ENCODE measurements around the gene LIMA1. TPM values are rescaled to one million over a fixed set of nuclear protein-coding genes. Genes with fewer than 3 reads are reported as not detected.

LIMA1 gene
- total and polyA plus RNA-seq, 9 of the 15 experiments (the other 6 are each of a cell fraction or from before 2014, with no cell fraction given): 20.2 to 37.8 (median 27.3) TPM

DNA sequence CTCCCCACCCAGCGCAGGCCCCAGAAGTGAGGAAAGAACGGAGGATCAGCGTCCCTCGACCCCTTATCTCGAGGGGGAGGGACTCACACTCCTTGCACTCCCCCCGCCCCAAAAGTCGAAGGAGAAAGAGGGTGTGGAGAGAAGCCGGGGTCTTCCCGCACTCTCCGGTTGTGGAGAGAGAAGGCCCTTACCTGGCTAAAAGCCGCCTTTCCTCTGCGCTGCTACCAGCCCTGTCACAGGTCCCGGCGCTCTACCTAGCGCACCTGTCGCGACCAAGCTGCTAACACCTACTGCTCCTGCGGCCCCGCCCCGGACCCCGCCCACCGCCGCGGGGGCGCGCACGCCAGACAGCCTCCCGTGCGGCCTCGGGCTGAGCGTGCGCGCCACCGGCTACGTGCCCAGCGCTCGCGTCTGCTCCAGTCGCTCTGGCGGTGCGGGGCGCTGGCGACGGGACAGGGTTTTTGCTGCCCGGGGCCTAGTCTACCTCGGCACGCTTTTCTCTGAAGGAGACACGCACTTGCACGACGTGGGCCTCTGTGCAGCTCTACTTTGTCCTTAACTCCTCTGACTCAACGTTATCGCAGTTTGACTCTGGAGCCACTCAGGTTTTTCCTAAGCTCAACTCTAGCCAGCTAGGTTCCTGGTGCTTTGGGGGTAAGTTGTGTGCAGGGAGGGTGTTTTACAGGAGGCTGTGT, at the start of gene LIMA1 (continued):
- TF ChIP-seq XRCC4 (IDR thresholded peaks at IDR 0.05; ENCODE audit: extremely low read depth, insufficient read depth, insufficient read length): no peak
- peak; percentile 53; the same call in 1 of the 2 replicates for TF ChIP-seq JUN (IDR thresholded peaks at IDR 0.05; ENCODE audit: borderline replicate concordance, low read depth, low read length)
- TF ChIP-seq JUN (CRISPR knock-in tag; IDR thresholded peaks at IDR 0.05; ENCODE audit: borderline replicate concordance): no peak
- no peak for TF ChIP-seq MCM5 (IDR thresholded peaks at IDR 0.05; ENCODE audit: low read depth)
- TF ChIP-seq, protein P1, sequence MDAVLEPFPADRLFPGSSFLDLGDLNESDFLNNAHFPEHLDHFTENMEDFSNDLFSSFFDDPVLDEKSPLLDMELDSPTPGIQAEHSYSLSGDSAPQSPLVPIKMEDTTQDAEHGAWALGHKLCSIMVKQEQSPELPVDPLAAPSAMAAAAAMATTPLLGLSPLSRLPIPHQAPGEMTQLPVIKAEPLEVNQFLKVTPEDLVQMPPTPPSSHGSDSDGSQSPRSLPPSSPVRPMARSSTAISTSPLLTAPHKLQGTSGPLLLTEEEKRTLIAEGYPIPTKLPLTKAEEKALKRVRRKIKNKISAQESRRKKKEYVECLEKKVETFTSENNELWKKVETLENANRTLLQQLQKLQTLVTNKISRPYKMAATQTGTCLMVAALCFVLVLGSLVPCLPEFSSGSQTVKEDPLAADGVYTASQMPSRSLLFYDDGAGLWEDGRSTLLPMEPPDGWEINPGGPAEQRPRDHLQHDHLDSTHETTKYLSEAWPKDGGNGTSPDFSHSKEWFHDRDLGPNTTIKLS (IDR thresholded peaks at IDR 0.05; ENCODE audit: borderline replicate concordance, low read depth): no peak; the same call in 1 of the 2 replicates
- no peak for TF ChIP-seq ZC3H11A (IDR thresholded peaks at IDR 0.05; ENCODE audit: low read depth, low read length)
- TF ChIP-seq IFI16 (CRISPR knock-in tag; IDR thresholded peaks at IDR 0.05): no peak
- TF ChIP-seq, protein P2, sequence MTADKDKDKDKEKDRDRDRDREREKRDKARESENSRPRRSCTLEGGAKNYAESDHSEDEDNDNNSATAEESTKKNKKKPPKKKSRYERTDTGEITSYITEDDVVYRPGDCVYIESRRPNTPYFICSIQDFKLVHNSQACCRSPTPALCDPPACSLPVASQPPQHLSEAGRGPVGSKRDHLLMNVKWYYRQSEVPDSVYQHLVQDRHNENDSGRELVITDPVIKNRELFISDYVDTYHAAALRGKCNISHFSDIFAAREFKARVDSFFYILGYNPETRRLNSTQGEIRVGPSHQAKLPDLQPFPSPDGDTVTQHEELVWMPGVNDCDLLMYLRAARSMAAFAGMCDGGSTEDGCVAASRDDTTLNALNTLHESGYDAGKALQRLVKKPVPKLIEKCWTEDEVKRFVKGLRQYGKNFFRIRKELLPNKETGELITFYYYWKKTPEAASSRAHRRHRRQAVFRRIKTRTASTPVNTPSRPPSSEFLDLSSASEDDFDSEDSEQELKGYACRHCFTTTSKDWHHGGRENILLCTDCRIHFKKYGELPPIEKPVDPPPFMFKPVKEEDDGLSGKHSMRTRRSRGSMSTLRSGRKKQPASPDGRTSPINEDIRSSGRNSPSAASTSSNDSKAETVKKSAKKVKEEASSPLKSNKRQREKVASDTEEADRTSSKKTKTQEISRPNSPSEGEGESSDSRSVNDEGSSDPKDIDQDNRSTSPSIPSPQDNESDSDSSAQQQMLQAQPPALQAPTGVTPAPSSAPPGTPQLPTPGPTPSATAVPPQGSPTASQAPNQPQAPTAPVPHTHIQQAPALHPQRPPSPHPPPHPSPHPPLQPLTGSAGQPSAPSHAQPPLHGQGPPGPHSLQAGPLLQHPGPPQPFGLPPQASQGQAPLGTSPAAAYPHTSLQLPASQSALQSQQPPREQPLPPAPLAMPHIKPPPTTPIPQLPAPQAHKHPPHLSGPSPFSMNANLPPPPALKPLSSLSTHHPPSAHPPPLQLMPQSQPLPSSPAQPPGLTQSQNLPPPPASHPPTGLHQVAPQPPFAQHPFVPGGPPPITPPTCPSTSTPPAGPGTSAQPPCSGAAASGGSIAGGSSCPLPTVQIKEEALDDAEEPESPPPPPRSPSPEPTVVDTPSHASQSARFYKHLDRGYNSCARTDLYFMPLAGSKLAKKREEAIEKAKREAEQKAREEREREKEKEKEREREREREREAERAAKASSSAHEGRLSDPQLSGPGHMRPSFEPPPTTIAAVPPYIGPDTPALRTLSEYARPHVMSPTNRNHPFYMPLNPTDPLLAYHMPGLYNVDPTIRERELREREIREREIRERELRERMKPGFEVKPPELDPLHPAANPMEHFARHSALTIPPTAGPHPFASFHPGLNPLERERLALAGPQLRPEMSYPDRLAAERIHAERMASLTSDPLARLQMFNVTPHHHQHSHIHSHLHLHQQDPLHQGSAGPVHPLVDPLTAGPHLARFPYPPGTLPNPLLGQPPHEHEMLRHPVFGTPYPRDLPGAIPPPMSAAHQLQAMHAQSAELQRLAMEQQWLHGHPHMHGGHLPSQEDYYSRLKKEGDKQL (CRISPR knock-in tag; IDR thresholded peaks at IDR 0.05; ENCODE audit: borderline replicate concordance): no peak
- TF ChIP-seq L3MBTL2 (IDR thresholded peaks at IDR 0.05): peak; percentile 87
- TF ChIP-seq XRCC3 (IDR thresholded peaks at IDR 0.05): no peak
- no peak for TF ChIP-seq CHD2 (IDR thresholded peaks at IDR 0.05; ENCODE audit: low read depth, low read length)
- TF ChIP-seq, protein P3, sequence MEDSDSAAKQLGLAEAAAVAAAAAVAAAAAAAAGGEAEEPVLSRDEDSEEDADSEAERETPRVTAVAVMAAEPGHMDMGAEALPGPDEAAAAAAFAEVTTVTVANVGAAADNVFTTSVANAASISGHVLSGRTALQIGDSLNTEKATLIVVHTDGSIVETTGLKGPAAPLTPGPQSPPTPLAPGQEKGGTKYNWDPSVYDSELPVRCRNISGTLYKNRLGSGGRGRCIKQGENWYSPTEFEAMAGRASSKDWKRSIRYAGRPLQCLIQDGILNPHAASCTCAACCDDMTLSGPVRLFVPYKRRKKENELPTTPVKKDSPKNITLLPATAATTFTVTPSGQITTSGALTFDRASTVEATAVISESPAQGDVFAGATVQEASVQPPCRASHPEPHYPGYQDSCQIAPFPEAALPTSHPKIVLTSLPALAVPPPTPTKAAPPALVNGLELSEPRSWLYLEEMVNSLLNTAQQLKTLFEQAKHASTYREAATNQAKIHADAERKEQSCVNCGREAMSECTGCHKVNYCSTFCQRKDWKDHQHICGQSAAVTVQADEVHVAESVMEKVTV (CRISPR knock-in tag; IDR thresholded peaks at IDR 0.05): no peak
- TF ChIP-seq CC2D1A (IDR thresholded peaks at IDR 0.05): no peak
- no peak for TF ChIP-seq PKNOX1 (IDR thresholded peaks at IDR 0.05)
- no peak for TF ChIP-seq HDGF (IDR thresholded peaks at IDR 0.05)
- TF ChIP-seq BRD9 (IDR thresholded peaks at IDR 0.05; ENCODE audit: low read depth, partially characterized antibody): no peak
- TF ChIP-seq ZNF282 (CRISPR knock-in tag; IDR thresholded peaks at IDR 0.05): no peak
- peak; percentile 70; the same call in 1 of the 2 replicates for TF ChIP-seq CREB3 (tag; conservative IDR thresholded peaks at IDR 0.05; ENCODE audit: low read depth)
- no peak for TF ChIP-seq PHTF2 (CRISPR knock-in tag; IDR thresholded peaks at IDR 0.05)
